HepG2 (cell line): ENCODE data around the gene SLC4A7. TPM values are rescaled to one million over a fixed set of nuclear protein-coding genes. Genes with fewer than 3 reads are reported as not detected.

Experiments
- CREB3 ChIP-seq: sonication (generic); formaldehyde crosslinking; IDR thresholded peaks from 2 replicates; pipeline ENCODE4 v1.5.0; 2020; ENCODE audit warnings: missing genetic modification reagents
- EP300 ChIP-seq, 3 experiments: sonication (generic) in 1 of 3; formaldehyde crosslinking in 1 of 3; IDR thresholded peaks; 2 replicates each; pipeline versions ENCODE4 v1.5.1 to v1.6.1; 2011 to 2020; ENCODE audit warnings: low read depth in 2 of 3, low read length in 2 of 3, borderline replicate concordance in 1 of 3, improper control_type of control experiment in 1 of 3, mild to moderate bottlenecking in 1 of 3, missing genetic modification reagents in 1 of 3, moderate library complexity in 1 of 3
- HES4 ChIP-seq: sonication (generic); formaldehyde crosslinking; IDR thresholded peaks from 2 replicates; pipeline ENCODE4 v1.9.0; 2021; ENCODE audit warnings: mild to moderate bottlenecking, missing genetic modification reagents, borderline replicate concordance
- KLF13 ChIP-seq: sonication (generic); formaldehyde crosslinking; IDR thresholded peaks from 2 replicates; pipeline ENCODE4 v1.4.0; 2020; ENCODE audit warnings: mild to moderate bottlenecking, missing genetic modification reagents
- MED1 ChIP-seq: sonication (generic); formaldehyde crosslinking; IDR thresholded peaks from 2 replicates; pipeline ENCODE4 v1.4.0; 2020; ENCODE audit warnings: missing genetic modification reagents
- MEIS2 ChIP-seq: sonication (generic); formaldehyde crosslinking; IDR thresholded peaks from 2 replicates; pipeline ENCODE4 v1.9.0; 2021; ENCODE audit warnings: mild to moderate bottlenecking, missing genetic modification reagents
- PLSCR1 ChIP-seq: sonication (generic); formaldehyde crosslinking; IDR thresholded peaks from 2 replicates; pipeline ENCODE4 v1.5.0; 2020; ENCODE audit warnings: missing genetic modification reagents, mild to moderate bottlenecking, borderline replicate concordance
- ZBTB26 ChIP-seq: IDR thresholded peaks from 2 replicates; pipeline ENCODE4 v1.6.1; 2016; ENCODE audit warnings: missing compliant biosample characterization, missing genetic modification reagents, borderline replicate concordance
- ZBTB42 ChIP-seq: sonication (generic); formaldehyde crosslinking; IDR thresholded peaks from 2 replicates; pipeline ENCODE4 v1.5.0; 2020; ENCODE audit warnings: mild to moderate bottlenecking, missing genetic modification reagents
- ZFP36 ChIP-seq: fragments of 150-350 bp; IDR thresholded peaks from 2 replicates; pipeline ENCODE4 v1.6.1; 2018; ENCODE audit warnings: borderline replicate concordance, low read length, low read depth; ENCODE audit not compliant: partially characterized antibody
- ZNF513 ChIP-seq: sonication (generic); formaldehyde crosslinking; conservative IDR thresholded peaks from 2 replicates; pipeline ENCODE4 v1.5.0; 2020; ENCODE audit warnings: missing genetic modification reagents
- ZNF570 ChIP-seq: sonication (generic); formaldehyde crosslinking; IDR thresholded peaks from 2 replicates; pipeline ENCODE4 v1.4.0; 2020; ENCODE audit warnings: mild to moderate bottlenecking, missing genetic modification reagents, borderline replicate concordance
- ZSCAN29 ChIP-seq: sonication (generic); formaldehyde crosslinking; conservative IDR thresholded peaks from 2 replicates; pipeline ENCODE4 v1.4.0; 2020; ENCODE audit warnings: mild to moderate bottlenecking, missing genetic modification reagents
- polyA plus RNA-seq, 8 experiments: library from polyadenylated mRNA; depleted of rRNA in 3 of 8; stranded (reverse) in 7 of 8; unstranded in 1 of 8; fragments of >200 nt; fragmentation: Illumina TruSeq in 4 of 8; extraction: Trizol in 4 of 8; gene quantifications; 2 replicates each; pipeline versions ENCODE4 v1.2.1 to v1.2.3, GENCODE V29; 2011 to 2016; ENCODE audit warnings: low read depth in 4 of 8, missing spikeins in 1 of 8, mixed read lengths in 1 of 8; ENCODE audit not compliant: insufficient read depth in 1 of 8
- total RNA-seq, 5 experiments: library from RNA; depleted of rRNA; stranded (reverse); fragments of >200 nt; fragmentation: Illumina TruSeq; extraction: Trizol; gene quantifications; 2 replicates each; pipeline ENCODE4 v1.2.3, GENCODE V29; 2016; ENCODE audit warnings: low read depth in 1 of 5
- TF ChIP-seq, protein P1 (sequence below): IDR thresholded peaks from 2 replicates; pipeline ENCODE4 v1.6.1; 2016
- TF ChIP-seq, protein P2 (sequence below): sonication (generic); formaldehyde crosslinking; conservative IDR thresholded peaks from 2 replicates; pipeline ENCODE4 v1.8.1; 2023; ENCODE audit warnings: missing genetic modification reagents

Gene SLC4A7
- total and polyA plus RNA-seq, 2 of the 13 experiments (the other 11 are each of a cell fraction or from before 2014, with no cell fraction given) = 16.4 to 43.8 TPM

DNA sequence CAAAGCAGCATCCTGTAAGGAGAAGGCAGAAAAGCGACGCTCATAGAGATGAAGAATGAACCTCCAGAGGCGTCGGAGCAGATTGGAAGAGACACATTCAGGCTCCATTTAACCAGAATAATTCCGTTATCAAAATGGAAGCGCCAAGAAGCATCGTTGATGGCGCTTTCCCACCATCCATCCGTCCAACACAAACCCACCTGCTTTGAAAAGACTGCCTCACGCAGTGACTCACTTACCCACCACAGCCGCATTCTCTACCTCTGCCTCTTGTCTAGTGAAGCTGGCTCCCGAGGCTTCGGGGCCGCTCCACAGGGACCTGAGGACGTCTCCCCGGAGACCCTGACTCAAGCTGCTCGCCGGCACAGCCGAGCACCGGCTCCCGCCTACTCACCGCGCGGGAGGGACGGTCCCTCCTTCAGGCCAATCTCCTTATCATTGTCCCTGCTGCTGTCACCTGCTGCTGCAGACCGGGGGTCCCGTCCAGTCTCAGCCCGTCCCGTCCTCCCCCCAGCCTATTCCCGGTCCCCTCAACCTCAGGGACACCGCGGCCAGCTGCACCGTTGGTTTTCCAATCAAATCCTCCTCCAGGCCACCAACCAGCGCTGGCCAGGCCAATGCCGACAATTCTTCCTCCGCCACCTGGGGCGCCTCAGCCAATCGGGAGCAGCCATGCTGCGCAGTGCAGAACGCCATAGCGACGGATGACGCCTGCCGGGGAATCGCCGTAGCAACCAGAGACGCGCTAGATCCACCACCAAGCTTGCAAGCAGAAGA, 115.2 kb downstream of the SLC4A7 start, which contains the start of gene NEK10 (continued):
- TF ChIP-seq EP300 (IDR thresholded peaks at IDR 0.05; ENCODE audit: low read depth in 2 of 2, low read length in 2 of 2) (no peak), EP300 (CRISPR knock-in tag; IDR thresholded peaks at IDR 0.05; ENCODE audit: borderline replicate concordance) (no peak; the same call in 1 of the 2 replicates), ZBTB26 (CRISPR knock-in tag) (peak; percentile 50; the same call in 1 of the 2 replicates), HES4 (CRISPR knock-in tag) (no peak), MEIS2 (CRISPR knock-in tag) (no peak), ZSCAN29 (CRISPR knock-in tag) (no peak), ZNF570 (CRISPR knock-in tag) (no peak), ZNF513 (CRISPR knock-in tag) (no peak), ZBTB42 (CRISPR knock-in tag) (no peak), MED1 (0 out of 2 replicates have a peak, but pooled peaks have one; percentile 10), KLF13 (CRISPR knock-in tag) (no peak), CREB3 (CRISPR knock-in tag) (no peak), PLSCR1 (CRISPR knock-in tag) (no peak), ZFP36 (no peak)
- TF ChIP-seq, protein P1, sequence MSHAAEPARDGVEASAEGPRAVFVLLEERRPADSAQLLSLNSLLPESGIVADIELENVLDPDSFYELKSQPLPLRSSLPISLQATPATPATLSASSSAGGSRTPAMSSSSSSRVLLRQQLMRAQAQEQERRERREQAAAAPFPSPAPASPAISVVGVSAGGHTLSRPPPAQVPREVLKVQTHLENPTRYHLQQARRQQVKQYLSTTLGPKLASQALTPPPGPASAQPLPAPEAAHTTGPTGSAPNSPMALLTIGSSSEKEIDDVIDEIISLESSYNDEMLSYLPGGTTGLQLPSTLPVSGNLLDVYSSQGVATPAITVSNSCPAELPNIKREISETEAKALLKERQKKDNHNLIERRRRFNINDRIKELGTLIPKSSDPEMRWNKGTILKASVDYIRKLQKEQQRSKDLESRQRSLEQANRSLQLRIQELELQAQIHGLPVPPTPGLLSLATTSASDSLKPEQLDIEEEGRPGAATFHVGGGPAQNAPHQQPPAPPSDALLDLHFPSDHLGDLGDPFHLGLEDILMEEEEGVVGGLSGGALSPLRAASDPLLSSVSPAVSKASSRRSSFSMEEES (CRISPR knock-in tag) = 0 out of 2 replicates have a peak, but pooled peaks have one; percentile 17
- TF ChIP-seq, protein P2, sequence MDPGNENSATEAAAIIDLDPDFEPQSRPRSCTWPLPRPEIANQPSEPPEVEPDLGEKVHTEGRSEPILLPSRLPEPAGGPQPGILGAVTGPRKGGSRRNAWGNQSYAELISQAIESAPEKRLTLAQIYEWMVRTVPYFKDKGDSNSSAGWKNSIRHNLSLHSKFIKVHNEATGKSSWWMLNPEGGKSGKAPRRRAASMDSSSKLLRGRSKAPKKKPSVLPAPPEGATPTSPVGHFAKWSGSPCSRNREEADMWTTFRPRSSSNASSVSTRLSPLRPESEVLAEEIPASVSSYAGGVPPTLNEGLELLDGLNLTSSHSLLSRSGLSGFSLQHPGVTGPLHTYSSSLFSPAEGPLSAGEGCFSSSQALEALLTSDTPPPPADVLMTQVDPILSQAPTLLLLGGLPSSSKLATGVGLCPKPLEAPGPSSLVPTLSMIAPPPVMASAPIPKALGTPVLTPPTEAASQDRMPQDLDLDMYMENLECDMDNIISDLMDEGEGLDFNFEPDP (CRISPR knock-in tag) = no peak
